CD14-positive monocyte (primary cell): Measurements from ENCODE around the gene OR8B3. TPM values are rescaled to one million over a fixed set of nuclear protein-coding genes. Genes with fewer than 3 reads are reported as not detected.
"Not testable (repeated sequence)": the region's sequence is repeated elsewhere in the genome, so short reads cannot be mapped to it uniquely, and the experiment has no call there.

Source experiments
- DNase-seq, 3 donors: peaks; one replicate each; pipeline ENCODE4 v3.0.0-alpha.2; 2011 to 2022
- H2AFZ ChIP-seq: 2 replicates; pipeline ENCODE4 v1.6.0; 2012; ENCODE audit warnings: mild to moderate bottlenecking, low read depth, low read length, inconsistent platforms; ENCODE audit not compliant: insufficient read depth, poor library complexity, severe bottlenecking
- H3K27ac ChIP-seq, 2 donors: 1 replicate in 1 of 2; 2 replicates in 1 of 2; pipeline ENCODE4 v1.5.1; 2012 to 2013; ENCODE audit warnings: low read length in 2 of 2, control low read depth in 1 of 2, inconsistent platforms in 1 of 2, low read depth in 1 of 2, mild to moderate bottlenecking in 1 of 2
- H3K27me3 ChIP-seq, 2 donors: one replicate each; pipeline versions ENCODE4 v1.6.0 to v1.6.1; 2011 to 2013; ENCODE audit warnings: low read length in 2 of 2; ENCODE audit not compliant: control insufficient read depth in 2 of 2, insufficient read depth in 2 of 2
- H3K36me3 ChIP-seq, 2 donors: replicated peaks in 1 of 2; 1 replicate in 1 of 2; 2 replicates in 1 of 2; pipeline versions ENCODE4 v1.5.1 to v1.6.1; 2012 to 2013; ENCODE audit warnings: low read length in 2 of 2, control low read depth in 1 of 2, inconsistent platforms in 1 of 2, mild to moderate bottlenecking in 1 of 2; ENCODE audit not compliant: insufficient read depth in 2 of 2, control insufficient read depth in 1 of 2
- H3K4me1 ChIP-seq, 2 donors: 1 replicate in 1 of 2; 2 replicates in 1 of 2; pipeline versions ENCODE4 v1.5.1 to v1.6.1; 2012 to 2013; ENCODE audit warnings: low read length in 2 of 2, control low read depth in 1 of 2, inconsistent platforms in 1 of 2, mild to moderate bottlenecking in 1 of 2, moderate library complexity in 1 of 2; ENCODE audit not compliant: insufficient read depth in 2 of 2, control insufficient read depth in 1 of 2
- H3K4me2 ChIP-seq: replicated peaks from 2 replicates; pipeline ENCODE3; 2012; ENCODE audit warnings: low read length, moderate library complexity, mild to moderate bottlenecking; ENCODE audit not compliant: poor library complexity, severe bottlenecking; ENCODE audit errors: extremely low read depth
- H3K4me3 ChIP-seq, 3 experiments: fragments of 200-600 bp in 1 of 3; sonication (generic) in 1 of 3; replicated peaks in 1 of 3; 1 replicate in 2 of 3; 2 replicates in 1 of 3; pipeline ENCODE4 v1.5.1; 2011 to 2013; ENCODE audit warnings: low read length in 3 of 3, mild to moderate bottlenecking in 3 of 3, control low read depth in 2 of 3, low read depth in 2 of 3, inconsistent platforms in 1 of 3, moderate library complexity in 1 of 3
- H3K79me2 ChIP-seq: 2 replicates; pipeline ENCODE4 v1.6.0; 2012; ENCODE audit warnings: mild to moderate bottlenecking, control low read depth, inconsistent platforms, low read length, moderate library complexity; ENCODE audit not compliant: insufficient read depth
- H3K9ac ChIP-seq: 2 replicates; pipeline ENCODE4 v1.6.0; 2017; ENCODE audit warnings: low read length, mild to moderate bottlenecking; ENCODE audit not compliant: insufficient read depth, poor library complexity, severe bottlenecking
- H3K9me3 ChIP-seq, 2 donors: replicated peaks in 1 of 2; 1 replicate in 1 of 2; 2 replicates in 1 of 2; pipeline versions ENCODE4 v1.5.1 to v1.6.1; 2012 to 2013; ENCODE audit warnings: low read length in 2 of 2, control low read depth in 1 of 2; ENCODE audit not compliant: control insufficient read depth in 1 of 2, insufficient read depth in 1 of 2
- H4K20me1 ChIP-seq: 2 replicates; pipeline ENCODE4 v1.6.0; 2012; ENCODE audit warnings: mild to moderate bottlenecking, low read length, control low read depth, moderate library complexity; ENCODE audit not compliant: insufficient read depth
- H3K27ac Mint-ChIP-seq, 7 donors: one replicate each; pipeline ENCODE4 v1.8.0; 2020; ENCODE audit warnings: mild to moderate bottlenecking in 7 of 7, mixed read lengths in 7 of 7, moderate library complexity in 6 of 7, inconsistent platforms in 2 of 7
- H3K27me3 Mint-ChIP-seq, 3 donors: one replicate each; pipeline ENCODE4 v1.8.0; 2021 to 2022; ENCODE audit warnings: low read depth in 3 of 3, mild to moderate bottlenecking in 3 of 3, mixed read lengths in 3 of 3, moderate library complexity in 3 of 3, inconsistent platforms in 1 of 3
- H3K36me3 Mint-ChIP-seq, 2 donors: one replicate each; pipeline ENCODE4 v1.8.0; 2020; ENCODE audit warnings: mixed read lengths in 2 of 2, inconsistent platforms in 1 of 2, mild to moderate bottlenecking in 1 of 2
- H3K4me1 Mint-ChIP-seq: one replicate; pipeline ENCODE4 v1.8.0; 2020; ENCODE audit warnings: mild to moderate bottlenecking, mixed read lengths
- H3K4me3 Mint-ChIP-seq, 2 donors: one replicate each; pipeline ENCODE4 v1.8.0; 2020; ENCODE audit warnings: mild to moderate bottlenecking in 2 of 2, mixed read lengths in 2 of 2, moderate library complexity in 1 of 2
- H3K9me3 Mint-ChIP-seq, 7 donors: one replicate each; pipeline ENCODE4 v1.8.0; 2020 to 2022; ENCODE audit warnings: mixed read lengths in 7 of 7, mild to moderate bottlenecking in 6 of 7, moderate library complexity in 6 of 7, inconsistent platforms in 2 of 7
- WGBS: methylation state at CpG from one replicate; pipeline ENCODE4 v1.1.5; 2013; ENCODE audit warnings: missing lambda C conversion rate; ENCODE audit not compliant: insufficient coverage; 5-methylcytosine and 5-hydroxymethylcytosine counted together
- intact Hi-C, 2 donors: fragments of 100-400 bp; cut with micrococcal nuclease; formaldehyde crosslinking; loops; one replicate each; pipeline versions ENCODE4 v1.15.0 to v1.15.1; 2023
- polyA plus RNA-seq, 3 donors: library from polyadenylated mRNA; depleted of rRNA in 1 of 3; unstranded in 2 of 3; stranded (reverse) in 1 of 3; fragments of 300-500 nt in 2 of 3; fragments of >200 nt in 1 of 3; fragmentation: Illumina TruSeq in 2 of 3; gene quantifications; 1 replicate in 2 of 3; 2 replicates in 1 of 3; pipeline ENCODE4 v1.2.3, GENCODE V29; 2012 to 2021
- TF ChIP-seq, protein P1 (sequence below): fragments of 200-600 bp; IDR thresholded peaks from one replicate; pipeline ENCODE4 v1.8.0; 2022; ENCODE audit warnings: antibody characterized with exemption, mild to moderate bottlenecking

Gene OR8B3
- polyA plus RNA-seq, 3 donors: not detected

- peaks cover 9% of the 10 kb centered on the region for H3K4me1 Mint-ChIP-seq
Observed at GRCh38 chr11:124405581-124405980, 6.8 kb upstream of the OR8B3 start.

GRCh38 chr11:124403186-124403585, 4.4 kb upstream of the OR8B3 start:
- H3K36me3 Mint-ChIP-seq, H3K4me3 ChIP-seq, H3K4me1 ChIP-seq, H3K9me3 Mint-ChIP-seq, DNase-seq, H3K4me2 ChIP-seq, intact Hi-C loops, H3K27ac ChIP-seq, H3K79me2 ChIP-seq, H3K4me1 Mint-ChIP-seq, H2AFZ ChIP-seq, H3K9ac ChIP-seq, H3K9me3 ChIP-seq, H3K27me3 ChIP-seq, H4K20me1 ChIP-seq, H3K27ac Mint-ChIP-seq, H3K4me3 Mint-ChIP-seq, H3K36me3 ChIP-seq: not testable (repeated sequence)
- WGBS: 84% methylated on average over 8 of the region's 27 CpGs
- peaks cover 5 to 10% (median 7%) of the 10 kb centered on the region in 3 donors for H3K27me3 Mint-ChIP-seq

More at GRCh38 chr11:124405581-124405980, 6.8 kb upstream of the OR8B3 start:
- Histone ChIP-seq H3K9me3 (no peaks in the 10 kb centered on the region), H2AFZ (no peak overlapping the region), H3K4me2 (no peak overlapping the region), H3K9ac (no peak overlapping the region), H3K36me3 (no peaks in the 10 kb centered on the region), H4K20me1 (no peaks in the 10 kb centered on the region), H3K4me1 (no peaks in the 10 kb centered on the region), H3K4me3 (no peak overlapping the region), H3K27me3 (no peaks in the 10 kb centered on the region), H3K79me2 (no peaks in the 10 kb centered on the region), H3K27ac (no peak overlapping the region)
- Mint-ChIP-seq H3K36me3 (no peaks in the 10 kb centered on the region), H3K9me3 (no peaks in the 10 kb centered on the region), H3K4me3 (no peak overlapping the region), H3K27ac (no peak overlapping the region), H3K27me3 (peaks cover 5 to 13% (median 7%) of the 10 kb centered on the region in 3 donors)
- WGBS: 100% methylated on average over 2 of the region's 2 CpGs
- TF ChIP-seq, protein P1, sequence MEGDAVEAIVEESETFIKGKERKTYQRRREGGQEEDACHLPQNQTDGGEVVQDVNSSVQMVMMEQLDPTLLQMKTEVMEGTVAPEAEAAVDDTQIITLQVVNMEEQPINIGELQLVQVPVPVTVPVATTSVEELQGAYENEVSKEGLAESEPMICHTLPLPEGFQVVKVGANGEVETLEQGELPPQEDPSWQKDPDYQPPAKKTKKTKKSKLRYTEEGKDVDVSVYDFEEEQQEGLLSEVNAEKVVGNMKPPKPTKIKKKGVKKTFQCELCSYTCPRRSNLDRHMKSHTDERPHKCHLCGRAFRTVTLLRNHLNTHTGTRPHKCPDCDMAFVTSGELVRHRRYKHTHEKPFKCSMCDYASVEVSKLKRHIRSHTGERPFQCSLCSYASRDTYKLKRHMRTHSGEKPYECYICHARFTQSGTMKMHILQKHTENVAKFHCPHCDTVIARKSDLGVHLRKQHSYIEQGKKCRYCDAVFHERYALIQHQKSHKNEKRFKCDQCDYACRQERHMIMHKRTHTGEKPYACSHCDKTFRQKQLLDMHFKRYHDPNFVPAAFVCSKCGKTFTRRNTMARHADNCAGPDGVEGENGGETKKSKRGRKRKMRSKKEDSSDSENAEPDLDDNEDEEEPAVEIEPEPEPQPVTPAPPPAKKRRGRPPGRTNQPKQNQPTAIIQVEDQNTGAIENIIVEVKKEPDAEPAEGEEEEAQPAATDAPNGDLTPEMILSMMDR: no peak
- intact Hi-C loops: no loop called here
- no peak for DNase-seq
